IPS-20b (cell line): Measurements from ENCODE around the gene TDRD9.

ENCODE experiments used
- H3K27ac ChIP-seq: one replicate; pipeline ENCODE4 v1.5.1; 2013; ENCODE audit warnings: low read length
- H3K27me3 ChIP-seq: 2 replicates; pipeline ENCODE4 v1.6.1; 2013; ENCODE audit warnings: mild to moderate bottlenecking, low read length, inconsistent platforms; ENCODE audit not compliant: insufficient read depth
- H3K36me3 ChIP-seq: 2 replicates; pipeline ENCODE4 v1.6.1; 2013; ENCODE audit warnings: low read depth, mild to moderate bottlenecking, inconsistent platforms, low read length, moderate library complexity; ENCODE audit not compliant: insufficient read depth
- H3K4me1 ChIP-seq: 2 replicates; pipeline ENCODE4 v1.6.1; 2013; ENCODE audit warnings: mild to moderate bottlenecking, control low read depth, inconsistent platforms, low read length, moderate library complexity; ENCODE audit not compliant: insufficient read depth
- H3K4me3 ChIP-seq: 2 replicates; pipeline ENCODE4 v1.5.1; 2013; ENCODE audit warnings: mild to moderate bottlenecking, low read length, inconsistent platforms
- H3K9ac ChIP-seq: 2 replicates; pipeline ENCODE4 v1.6.1; 2013; ENCODE audit warnings: low read depth, mild to moderate bottlenecking, inconsistent platforms, low read length, moderate library complexity
- H3K9me3 ChIP-seq: 2 replicates; pipeline ENCODE4 v1.6.1; 2013; ENCODE audit warnings: mild to moderate bottlenecking, low read depth, low read length, inconsistent platforms; ENCODE audit not compliant: insufficient read depth

The TDRD9 gene

GRCh38 chr14:103928011-103928890 is at the start of gene TDRD9:
Gene TDRD9 (plus strand): TSS chr14:103928456. CDS start chr14:103928510, 54 bp downstream.
- Histone ChIP-seq H3K27ac (no peak within 1 kb of the TSS), H3K9ac (no peak within 1 kb of the TSS)

GRCh38 chr14:103879118-103879569 is 49.1 kb upstream of the TDRD9 start:
- Histone ChIP-seq H3K9me3 (no peaks in the 10 kb centered on the region), H3K9ac (no peak overlapping the region), H3K4me1 (peaks cover 8% of the 10 kb centered on the region), H3K36me3 (no peaks in the 10 kb centered on the region), H3K27ac (no peak overlapping the region), H3K27me3 (no peaks in the 10 kb centered on the region), H3K4me3 (no peak overlapping the region)

More at GRCh38 chr14:103928011-103928890, at the start of gene TDRD9:
- H3K9me3 ChIP-seq, result no peaks in the 10 kb centered on the region
- no peaks in the 10 kb centered on the region for H3K36me3 ChIP-seq
- H3K4me1 ChIP-seq, result no peaks in the 10 kb centered on the region
- no peak within 1 kb of the TSS for H3K4me3 ChIP-seq
- no peaks in the 10 kb centered on the region for H3K27me3 ChIP-seq

GRCh38 chr14:103879570-103880347 is 48.5 kb upstream of the TDRD9 start:
- H3K27me3 ChIP-seq, result no peaks in the 10 kb centered on the region
- H3K9me3 ChIP-seq, result no peaks in the 10 kb centered on the region
- H3K4me3 ChIP-seq, result no peak overlapping the region; the same call in 1 of the 2 replicates
- no peak overlapping the region; the same call in 1 of the 2 replicates for H3K9ac ChIP-seq
- H3K4me1 ChIP-seq, result peaks cover 8% of the 10 kb centered on the region
- no peak overlapping the region for H3K27ac ChIP-seq
- no peaks in the 10 kb centered on the region for H3K36me3 ChIP-seq

- H3K4me3 ChIP-seq, result no peak overlapping the region
- H3K27me3 ChIP-seq, result no peaks in the 10 kb centered on the region
- no peaks in the 10 kb centered on the region for H3K36me3 ChIP-seq
- peaks cover 8% of the 10 kb centered on the region for H3K4me1 ChIP-seq
- no peak overlapping the region for H3K9ac ChIP-seq
- no peaks in the 10 kb centered on the region for H3K9me3 ChIP-seq
- H3K27ac ChIP-seq, result no peak overlapping the region
Observed at GRCh38 chr14:103880348-103881267, 47.6 kb upstream of the TDRD9 start.

- peaks cover 8% of the 10 kb centered on the region for H3K4me1 ChIP-seq
- no peak overlapping the region for H3K27ac ChIP-seq
- H3K9me3 ChIP-seq, result no peaks in the 10 kb centered on the region
- H3K9ac ChIP-seq, result no peak overlapping the region
- H3K4me3 ChIP-seq, result no peak overlapping the region
- no peaks in the 10 kb centered on the region for H3K36me3 ChIP-seq
- H3K27me3 ChIP-seq, result no peaks in the 10 kb centered on the region
Observed at GRCh38 chr14:103881268-103882201, 46.7 kb upstream of the TDRD9 start.

- Histone ChIP-seq H3K27me3 (no peaks in the 10 kb centered on the region), H3K27ac (no peak overlapping the region), H3K4me1 (peaks cover 8% of the 10 kb centered on the region), H3K9me3 (no peaks in the 10 kb centered on the region), H3K36me3 (no peaks in the 10 kb centered on the region), H3K9ac (no peak overlapping the region), H3K4me3 (no peak overlapping the region)
Observed at GRCh38 chr14:103882503-103883262, 45.6 kb upstream of the TDRD9 start.

- H3K9me3 ChIP-seq, result no peaks in the 10 kb centered on the region
- peaks cover 8% of the 10 kb centered on the region for H3K4me1 ChIP-seq
- H3K27me3 ChIP-seq, result no peaks in the 10 kb centered on the region
- no peak overlapping the region for H3K27ac ChIP-seq
- H3K4me3 ChIP-seq, result no peak overlapping the region
- no peaks in the 10 kb centered on the region for H3K36me3 ChIP-seq
- no peak overlapping the region for H3K9ac ChIP-seq
Observed at GRCh38 chr14:103883263-103883523, 45.1 kb upstream of the TDRD9 start.

GRCh38 chr14:103884854-103885253 is 43.4 kb upstream of the TDRD9 start:
- no peaks in the 10 kb centered on the region for H3K9me3 ChIP-seq
- no peak overlapping the region for H3K27ac ChIP-seq
- no peaks in the 10 kb centered on the region for H3K27me3 ChIP-seq
- H3K4me1 ChIP-seq, result peaks cover 8% of the 10 kb centered on the region
- H3K36me3 ChIP-seq, result no peaks in the 10 kb centered on the region
- H3K4me3 ChIP-seq, result no peak overlapping the region
- no peak overlapping the region for H3K9ac ChIP-seq

- Histone ChIP-seq H3K9me3 (no peaks in the 10 kb centered on the region), H3K27ac (no peak overlapping the region), H3K4me3 (no peak overlapping the region), H3K36me3 (no peaks in the 10 kb centered on the region), H3K27me3 (no peaks in the 10 kb centered on the region), H3K4me1 (peaks cover 3% of the 10 kb centered on the region; the same call in 1 of the 2 replicates), H3K9ac (no peak overlapping the region)
Observed at GRCh38 chr14:103885509-103885932, 42.7 kb upstream of the TDRD9 start.
